Neural progenitor cell (in vitro differentiated cells): ENCODE measurements around the gene PLA2G3. TPM values are rescaled to one million over a fixed set of nuclear protein-coding genes. Genes with fewer than 3 reads are reported as not detected.
A peak's percentile ranks its signal among the peaks of the same experiment; 100 is the strongest.

Experiments
- DNase-seq: peaks from one replicate; pipeline ENCODE4 v3.0.0-alpha.2; 2016; ENCODE audit warnings: low spot score
- H2AFZ ChIP-seq: fragments of 200-600 bp; sonication (generic); replicated peaks from 2 replicates; pipeline ENCODE4 v1.6.1; 2016; ENCODE audit warnings: antibody characterized with exemption
- H3F3A ChIP-seq: fragments of 200-600 bp; sonication (generic); 2 replicates; pipeline ENCODE4 v1.6.1; 2016; ENCODE audit warnings: antibody characterized with exemption, low read depth
- H3K27ac ChIP-seq: fragments of 200-600 bp; sonication (generic); 2 replicates; pipeline ENCODE4 v1.5.1; 2016; ENCODE audit warnings: mild to moderate bottlenecking
- H3K27me3 ChIP-seq: fragments of 200-600 bp; sonication (generic); 2 replicates; pipeline ENCODE4 v1.6.1; 2016; ENCODE audit warnings: mild to moderate bottlenecking, moderate library complexity
- H3K36me3 ChIP-seq: fragments of 200-600 bp; sonication (generic); 2 replicates; pipeline ENCODE4 v1.5.1; 2016
- H3K4me1 ChIP-seq: fragments of 200-600 bp; sonication (generic); 2 replicates; pipeline ENCODE4 v1.6.1; 2016; ENCODE audit warnings: mixed run types
- H3K4me2 ChIP-seq: fragments of 200-600 bp; sonication (generic); 2 replicates; pipeline ENCODE4 v1.6.1; 2016
- H3K4me3 ChIP-seq: fragments of 200-600 bp; sonication (generic); 2 replicates; pipeline ENCODE4 v1.5.1; 2016
- H3K79me2 ChIP-seq: fragments of 200-600 bp; sonication (generic); 2 replicates; pipeline ENCODE4 v1.6.1; 2016; ENCODE audit warnings: low read depth
- H3K9ac ChIP-seq: fragments of 200-600 bp; sonication (generic); 2 replicates; pipeline ENCODE4 v1.6.1; 2016
- H3K9me3 ChIP-seq: fragments of 200-600 bp; sonication (generic); 2 replicates; pipeline ENCODE4 v1.5.1; 2016; ENCODE audit warnings: low read depth
- H4K20me1 ChIP-seq: fragments of 200-600 bp; sonication (generic); 2 replicates; pipeline ENCODE4 v1.6.1; 2016; ENCODE audit warnings: low read depth
- H3K27ac Mint-ChIP-seq: 3 replicates; pipeline ENCODE4 v1.8.0; 2021; ENCODE audit warnings: mixed read lengths
- H3K27me3 Mint-ChIP-seq: 2 replicates; pipeline ENCODE4 v1.8.0; 2022; ENCODE audit warnings: low read depth, mild to moderate bottlenecking, inconsistent platforms, moderate library complexity, mixed read lengths; ENCODE audit not compliant: insufficient read depth
- H3K36me3 Mint-ChIP-seq: 3 replicates; pipeline ENCODE4 v1.8.0; 2021; ENCODE audit warnings: mixed read lengths
- H3K4me1 Mint-ChIP-seq: 3 replicates; pipeline ENCODE4 v1.8.0; 2021; ENCODE audit warnings: mixed read lengths
- H3K4me3 Mint-ChIP-seq: 3 replicates; pipeline ENCODE4 v1.8.0; 2021; ENCODE audit warnings: mild to moderate bottlenecking, moderate library complexity, mixed read lengths
- H3K9me3 Mint-ChIP-seq: 3 replicates; pipeline ENCODE4 v1.8.0; 2020; ENCODE audit warnings: mixed read lengths
- EZH2 ChIP-seq: fragments of 200-600 bp; sonication (generic); IDR thresholded peaks from 2 replicates; pipeline ENCODE4 v1.6.1; 2017; ENCODE audit warnings: antibody characterized with exemption, mild to moderate bottlenecking, moderate library complexity
- EZH2phosphoT487 ChIP-seq: fragments of 200-600 bp; sonication (generic); IDR thresholded peaks from 2 replicates; pipeline ENCODE4 v1.6.1; 2017; ENCODE audit warnings: antibody characterized with exemption
- total RNA-seq: library from RNA; depleted of rRNA; stranded (reverse); fragments of >200 nt; gene quantifications from 2 replicates; pipeline ENCODE4 v1.2.3, GENCODE V29; 2015; ENCODE audit warnings: low replicate concordance
- TF ChIP-seq, protein P1 (sequence below): fragments of 200-600 bp; sonication (generic); IDR thresholded peaks from 2 replicates; pipeline ENCODE4 v1.5.1; 2017; ENCODE audit warnings: antibody characterized with exemption, mild to moderate bottlenecking

Gene PLA2G3
- total RNA-seq, 1 donor from 2014 or later: 0.41 TPM

- no peaks in the 10 kb centered on the region for H3K9me3 ChIP-seq
- H4K20me1 ChIP-seq: peaks cover 4% of the 10 kb centered on the region
- peak overlapping the region; percentile 99 for H2AFZ ChIP-seq
- H3K4me2 ChIP-seq: peak overlapping the region; percentile 77
- H3K4me3 Mint-ChIP-seq: peak overlapping the region; percentile 100
- H3F3A ChIP-seq: no peaks in the 10 kb centered on the region
- H3K36me3 Mint-ChIP-seq: no peaks in the 10 kb centered on the region
- H3K36me3 ChIP-seq: no peaks in the 10 kb centered on the region
- peak overlapping the region; percentile 61 for H3K4me3 ChIP-seq
- peaks cover 2% of the 10 kb centered on the region for H3K27me3 Mint-ChIP-seq
- peaks cover 39% of the 10 kb centered on the region for H3K79me2 ChIP-seq
- no peak for DNase-seq
- H3K27ac ChIP-seq: no peak overlapping the region
- no peaks in the 10 kb centered on the region for H3K9me3 Mint-ChIP-seq
- peaks cover 5% of the 10 kb centered on the region for H3K4me1 ChIP-seq
- peaks cover 40% of the 10 kb centered on the region for H3K27me3 ChIP-seq
- peaks cover 17% of the 10 kb centered on the region for H3K4me1 Mint-ChIP-seq
- peak overlapping the region; percentile 96 for H3K27ac Mint-ChIP-seq
- H3K9ac ChIP-seq: peak overlapping the region; percentile 59
- TF ChIP-seq, protein P1, sequence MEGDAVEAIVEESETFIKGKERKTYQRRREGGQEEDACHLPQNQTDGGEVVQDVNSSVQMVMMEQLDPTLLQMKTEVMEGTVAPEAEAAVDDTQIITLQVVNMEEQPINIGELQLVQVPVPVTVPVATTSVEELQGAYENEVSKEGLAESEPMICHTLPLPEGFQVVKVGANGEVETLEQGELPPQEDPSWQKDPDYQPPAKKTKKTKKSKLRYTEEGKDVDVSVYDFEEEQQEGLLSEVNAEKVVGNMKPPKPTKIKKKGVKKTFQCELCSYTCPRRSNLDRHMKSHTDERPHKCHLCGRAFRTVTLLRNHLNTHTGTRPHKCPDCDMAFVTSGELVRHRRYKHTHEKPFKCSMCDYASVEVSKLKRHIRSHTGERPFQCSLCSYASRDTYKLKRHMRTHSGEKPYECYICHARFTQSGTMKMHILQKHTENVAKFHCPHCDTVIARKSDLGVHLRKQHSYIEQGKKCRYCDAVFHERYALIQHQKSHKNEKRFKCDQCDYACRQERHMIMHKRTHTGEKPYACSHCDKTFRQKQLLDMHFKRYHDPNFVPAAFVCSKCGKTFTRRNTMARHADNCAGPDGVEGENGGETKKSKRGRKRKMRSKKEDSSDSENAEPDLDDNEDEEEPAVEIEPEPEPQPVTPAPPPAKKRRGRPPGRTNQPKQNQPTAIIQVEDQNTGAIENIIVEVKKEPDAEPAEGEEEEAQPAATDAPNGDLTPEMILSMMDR: no peak
- TF ChIP-seq EZH2 (peak; percentile 35), EZH2phosphoT487 (no peak)
These were observed 20.1 kb upstream of the PLA2G3 start for GRCh38 chr22:31160328-31160978.

DNA sequence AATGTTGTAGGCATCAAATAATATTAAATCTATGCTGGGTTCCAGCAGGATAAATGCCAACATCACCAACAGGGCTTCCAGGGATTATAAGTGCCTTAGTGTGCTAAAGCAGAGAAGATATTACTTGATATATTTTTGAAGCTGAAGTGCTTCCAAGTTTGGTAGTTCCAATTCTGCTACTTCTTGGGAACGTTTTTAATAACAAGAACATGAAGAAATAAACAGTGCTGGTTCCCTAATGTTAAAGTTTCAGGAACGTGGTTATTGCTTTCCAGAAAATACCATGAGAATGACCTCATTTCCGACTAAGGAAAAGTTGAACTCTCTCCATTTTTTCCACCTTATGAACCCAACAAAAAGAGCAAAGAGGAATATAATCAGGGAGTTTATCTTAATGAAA, 15.1 kb upstream of the PLA2G3 start:
- Histone ChIP-seq H3K4me3 (no peak overlapping the region), H3K4me1 (no peaks in the 10 kb centered on the region), H3K79me2 (peaks cover 2% of the 10 kb centered on the region), H3K36me3 (no peaks in the 10 kb centered on the region), H3F3A (no peaks in the 10 kb centered on the region), H4K20me1 (no peaks in the 10 kb centered on the region), H3K27me3 (peaks cover 56% of the 10 kb centered on the region), H3K9ac (no peak overlapping the region), H2AFZ (no peak overlapping the region), H3K9me3 (no peaks in the 10 kb centered on the region), H3K27ac (no peak overlapping the region), H3K4me2 (no peak overlapping the region)
- no peak overlapping the region for H3K4me3 Mint-ChIP-seq
- no peak overlapping the region for H3K27ac Mint-ChIP-seq
- peaks cover 2% of the 10 kb centered on the region for H3K4me1 Mint-ChIP-seq
- peaks cover 8% of the 10 kb centered on the region for H3K27me3 Mint-ChIP-seq
- no peaks in the 10 kb centered on the region for H3K9me3 Mint-ChIP-seq
- no peaks in the 10 kb centered on the region for H3K36me3 Mint-ChIP-seq
- TF ChIP-seq EZH2 (no peak), EZH2phosphoT487 (no peak)
- TF ChIP-seq, protein P1: no peak
- no peak for DNase-seq

DNA sequence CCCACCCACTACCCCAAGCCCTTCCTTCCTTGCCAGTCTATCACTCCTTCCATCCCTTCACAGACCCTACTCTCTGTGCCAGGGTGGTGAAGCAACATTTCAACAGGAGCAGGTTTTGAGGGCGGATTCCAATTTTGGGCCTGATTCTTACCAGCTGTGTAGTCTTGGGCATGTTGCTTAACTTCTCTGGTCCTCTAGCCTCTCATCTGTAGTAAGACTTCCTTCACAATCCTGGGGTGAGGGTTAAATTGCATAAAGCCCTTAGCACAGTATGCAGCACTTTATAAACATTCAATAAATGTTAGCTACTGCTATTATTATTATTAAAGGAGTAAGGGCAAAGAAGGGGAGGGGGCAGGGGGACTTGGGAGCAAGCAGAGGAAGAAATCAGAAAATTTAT, 14.7 kb upstream of the PLA2G3 start:
- Histone ChIP-seq H3K4me3 (no peak overlapping the region), H3K9me3 (no peaks in the 10 kb centered on the region), H3K79me2 (no peaks in the 10 kb centered on the region), H3F3A (no peaks in the 10 kb centered on the region), H3K9ac (no peak overlapping the region), H4K20me1 (no peaks in the 10 kb centered on the region), H3K36me3 (no peaks in the 10 kb centered on the region), H3K27ac (no peak overlapping the region), H3K27me3 (peaks cover 56% of the 10 kb centered on the region), H2AFZ (no peak overlapping the region), H3K4me1 (no peaks in the 10 kb centered on the region), H3K4me2 (no peak overlapping the region)
- Mint-ChIP-seq H3K4me3 (no peak overlapping the region), H3K27me3 (peaks cover 9% of the 10 kb centered on the region), H3K36me3 (no peaks in the 10 kb centered on the region), H3K27ac (no peak overlapping the region), H3K4me1 (peaks cover under 1% of the 10 kb centered on the region), H3K9me3 (no peaks in the 10 kb centered on the region)
- no peak for DNase-seq
- TF ChIP-seq, protein P1: no peak
- no peak for TF ChIP-seq EZH2phosphoT487
- no peak for TF ChIP-seq EZH2
